ENCODE results near the gene PPP4C.

Gene PPP4C

GRCh38 chr16:30092373-30093010 lies 16.7 kb downstream of the PPP4C start:
- H3K27ac ChIP-seq (ENCODE audit: low read length): peak overlapping the region; percentile 72
- peaks cover 7 to 9% of the 10 kb centered on the region in 2 donors for H3K36me3 ChIP-seq (ENCODE audit: control insufficient read depth in 1 of 2, insufficient read depth in 2 of 2, low read length in 2 of 2)
- no peaks in the 10 kb centered on the region for H3K27me3 ChIP-seq (ENCODE audit: low read depth, low read length)
- H3K4me1 ChIP-seq (ENCODE audit: control insufficient read depth in 1 of 2, insufficient read depth in 2 of 2, low read length in 2 of 2): peaks cover 7 to 40% of the 10 kb centered on the region in 2 donors
- H3K4me3 ChIP-seq (ENCODE audit: low read depth in 1 of 2, low read length in 2 of 2): peak overlapping the region; percentile 60 to 62
- H3K9me3 ChIP-seq (ENCODE audit: control insufficient read depth in 1 of 2, low read length in 2 of 2): peaks cover 3 to 8% of the 10 kb centered on the region in 2 donors

GRCh38 chr16:30094541-30095165 lies 18.9 kb downstream of the PPP4C start:
- peaks cover 7 to 40% of the 10 kb centered on the region in 2 donors for H3K4me1 ChIP-seq (ENCODE audit: control insufficient read depth in 1 of 2, insufficient read depth in 2 of 2, low read length in 2 of 2)
- no peaks in the 10 kb centered on the region for H3K27me3 ChIP-seq (ENCODE audit: low read depth, low read length)
- H3K36me3 ChIP-seq (ENCODE audit: control insufficient read depth in 1 of 2, insufficient read depth in 2 of 2, low read length in 2 of 2): peaks cover 7 to 9% of the 10 kb centered on the region in 2 donors
- H3K27ac ChIP-seq (ENCODE audit: low read length): peak overlapping the region; percentile 84
- H3K4me3 ChIP-seq (ENCODE audit: low read depth in 1 of 2, low read length in 2 of 2): peak overlapping the region; percentile 75 to 84
- H3K9me3 ChIP-seq (ENCODE audit: control insufficient read depth in 1 of 2, low read length in 2 of 2): peaks cover 7 to 11% of the 10 kb centered on the region in 2 donors

GRCh38 chr16:30095166-30096078 lies 19.6 kb downstream of the PPP4C start:
- Histone ChIP-seq H3K4me1 (ENCODE audit: control insufficient read depth in 1 of 2, insufficient read depth in 2 of 2, low read length in 2 of 2) (peaks cover 7 to 40% of the 10 kb centered on the region in 2 donors), H3K36me3 (ENCODE audit: control insufficient read depth in 1 of 2, insufficient read depth in 2 of 2, low read length in 2 of 2) (peaks cover 7 to 9% of the 10 kb centered on the region in 2 donors)

GRCh38 chr16:30096105-30096861 lies 20.5 kb downstream of the PPP4C start, which contains the start of gene YPEL3:
Gene YPEL3, minus strand, starts transcription at chr16:30096213. Its CDS starts 731 bp downstream, at chr16:30095482.
- H3K9me3 ChIP-seq (ENCODE audit: control insufficient read depth in 1 of 2, low read length in 2 of 2): peaks cover 7 to 11% of the 10 kb centered on the region in 2 donors
- peaks cover 7 to 9% of the 10 kb centered on the region in 2 donors for H3K36me3 ChIP-seq (ENCODE audit: control insufficient read depth in 1 of 2, insufficient read depth in 2 of 2, low read length in 2 of 2)
- peaks cover 7 to 36% of the 10 kb centered on the region in 2 donors for H3K4me1 ChIP-seq (ENCODE audit: control insufficient read depth in 1 of 2, insufficient read depth in 2 of 2, low read length in 2 of 2)
- H3K4me3 ChIP-seq (ENCODE audit: low read depth in 1 of 2, low read length in 2 of 2): peak within 1 kb of the TSS; percentile 75 to 84
- no peaks in the 10 kb centered on the region for H3K27me3 ChIP-seq (ENCODE audit: low read depth, low read length)
- H3K27ac ChIP-seq (ENCODE audit: low read length): peak within 1 kb of the TSS; percentile 84

More at GRCh38 chr16:30095166-30096078, 19.6 kb downstream of the PPP4C start:
- Histone ChIP-seq H3K27me3 (ENCODE audit: low read depth, low read length) (no peaks in the 10 kb centered on the region), H3K9me3 (ENCODE audit: control insufficient read depth in 1 of 2, low read length in 2 of 2) (peaks cover 7 to 11% of the 10 kb centered on the region in 2 donors), H3K4me3 (ENCODE audit: low read depth in 1 of 2, low read length in 2 of 2) (peak overlapping the region; percentile 75 to 84), H3K27ac (ENCODE audit: low read length) (peak overlapping the region; percentile 84)

- Histone ChIP-seq H3K4me1 (ENCODE audit: control insufficient read depth in 1 of 2, insufficient read depth in 2 of 2, low read length in 2 of 2) (peaks cover 7 to 33% of the 10 kb centered on the region in 2 donors), H3K9me3 (ENCODE audit: control insufficient read depth in 1 of 2, low read length in 2 of 2) (peaks cover 7 to 11% of the 10 kb centered on the region in 2 donors), H3K4me3 (ENCODE audit: low read depth in 1 of 2, low read length in 2 of 2) (peak overlapping the region; percentile 57 to 84), H3K27me3 (ENCODE audit: low read depth, low read length) (no peaks in the 10 kb centered on the region), H3K27ac (ENCODE audit: low read length) (no peak overlapping the region), H3K36me3 (ENCODE audit: control insufficient read depth in 1 of 2, insufficient read depth in 2 of 2, low read length in 2 of 2) (peaks cover 7 to 9% of the 10 kb centered on the region in 2 donors)
Measured at GRCh38 chr16:30096862-30097563, 21.2 kb downstream of the PPP4C start.

GRCh38 chr16:30104090-30104489 lies 28.3 kb downstream of the PPP4C start:
- Histone ChIP-seq H3K4me3 (ENCODE audit: low read depth in 1 of 2, low read length in 2 of 2) (no peak overlapping the region), H3K9me3 (ENCODE audit: control insufficient read depth in 1 of 2, low read length in 2 of 2) (no peaks in the 10 kb centered on the region), H3K27me3 (ENCODE audit: low read depth, low read length) (no peaks in the 10 kb centered on the region), H3K27ac (ENCODE audit: low read length) (no peak overlapping the region), H3K36me3 (ENCODE audit: control insufficient read depth in 1 of 2, insufficient read depth in 2 of 2, low read length in 2 of 2) (peaks cover 8 to 36% of the 10 kb centered on the region in 2 donors), H3K4me1 (ENCODE audit: control insufficient read depth in 1 of 2, insufficient read depth in 2 of 2, low read length in 2 of 2) (no peaks in the 10 kb centered on the region)

- Histone ChIP-seq H3K36me3 (ENCODE audit: control insufficient read depth in 1 of 2, insufficient read depth in 2 of 2, low read length in 2 of 2) (peaks cover 8 to 36% of the 10 kb centered on the region in 2 donors), H3K4me1 (ENCODE audit: control insufficient read depth in 1 of 2, insufficient read depth in 2 of 2, low read length in 2 of 2) (no peaks in the 10 kb centered on the region), H3K4me3 (ENCODE audit: low read depth in 1 of 2, low read length in 2 of 2) (no peak overlapping the region), H3K27me3 (ENCODE audit: low read depth, low read length) (no peaks in the 10 kb centered on the region), H3K9me3 (ENCODE audit: control insufficient read depth in 1 of 2, low read length in 2 of 2) (no peaks in the 10 kb centered on the region), H3K27ac (ENCODE audit: low read length) (no peak overlapping the region)
Measured at GRCh38 chr16:30104492-30104891, 28.7 kb downstream of the PPP4C start.

- Histone ChIP-seq H3K36me3 (ENCODE audit: control insufficient read depth in 1 of 2, insufficient read depth in 2 of 2, low read length in 2 of 2) (peaks cover 8 to 40% of the 10 kb centered on the region in 2 donors), H3K27ac (ENCODE audit: low read length) (no peak overlapping the region), H3K9me3 (ENCODE audit: control insufficient read depth in 1 of 2, low read length in 2 of 2) (no peaks in the 10 kb centered on the region), H3K4me1 (ENCODE audit: control insufficient read depth in 1 of 2, insufficient read depth in 2 of 2, low read length in 2 of 2) (no peaks in the 10 kb centered on the region), H3K4me3 (ENCODE audit: low read depth in 1 of 2, low read length in 2 of 2) (no peak overlapping the region), H3K27me3 (ENCODE audit: low read depth, low read length) (no peaks in the 10 kb centered on the region)
Measured at GRCh38 chr16:30108059-30108850, 32.5 kb downstream of the PPP4C start.

GRCh38 chr16:30110661-30111060 lies 34.9 kb downstream of the PPP4C start:
- Histone ChIP-seq H3K27ac (ENCODE audit: low read length) (no peak overlapping the region), H3K9me3 (ENCODE audit: control insufficient read depth in 1 of 2, low read length in 2 of 2) (no peaks in the 10 kb centered on the region), H3K27me3 (ENCODE audit: low read depth, low read length) (no peaks in the 10 kb centered on the region), H3K4me3 (ENCODE audit: low read depth in 1 of 2, low read length in 2 of 2) (no peak overlapping the region), H3K4me1 (ENCODE audit: control insufficient read depth in 1 of 2, insufficient read depth in 2 of 2, low read length in 2 of 2) (no peaks in the 10 kb centered on the region), H3K36me3 (ENCODE audit: control insufficient read depth in 1 of 2, insufficient read depth in 2 of 2, low read length in 2 of 2) (peaks cover 0 to 44% of the 10 kb centered on the region in 2 donors)
